Endometrial microvascular endothelial cells (primary cell): ENCODE measurements around the gene CLCN6. TPM values are rescaled to one million over a fixed set of nuclear protein-coding genes. Genes with fewer than 3 reads are reported as not detected.

ENCODE experiments used
- in situ Hi-C: cut with HindIII; loops from 2 replicates; pipeline ENCODE4 v1.10.0; 2017; ENCODE audit warnings: low sequenced_read_pairs, low pct_unique_long_range_greater_than_20kb; ENCODE audit errors: inconsistent ontology term
- total RNA-seq: library from RNA; depleted of rRNA; stranded (reverse); fragments of >200 nt; gene quantifications from one replicate; pipeline ENCODE4 v1.2.3, GENCODE V29; 2015; ENCODE audit errors: inconsistent ontology term

CLCN6 gene
- total RNA-seq, 1 donor from 2014 or later: 4.5 TPM

DNA sequence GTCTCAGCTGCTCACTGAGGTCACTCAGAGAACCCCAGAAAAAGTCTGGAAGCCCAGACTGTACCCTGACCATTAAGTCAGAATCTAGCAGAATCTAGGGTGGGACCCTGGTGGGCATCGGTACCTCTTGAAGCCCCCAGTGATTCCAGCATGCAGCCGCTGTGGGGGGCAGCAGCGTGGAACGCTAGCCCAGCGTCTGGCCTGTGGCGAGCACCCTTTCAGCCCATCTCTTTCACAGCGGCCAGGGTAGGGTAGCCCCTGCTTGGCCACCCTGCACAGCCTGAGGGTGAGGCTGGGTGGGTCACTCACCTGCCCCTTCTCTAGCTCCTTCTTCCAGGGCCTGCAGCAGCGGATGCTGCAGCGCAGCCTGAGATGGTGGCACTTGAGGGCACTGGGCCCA lies 27.7 kb upstream of the CLCN6 start:
- in situ Hi-C loops: no loop called here

DNA sequence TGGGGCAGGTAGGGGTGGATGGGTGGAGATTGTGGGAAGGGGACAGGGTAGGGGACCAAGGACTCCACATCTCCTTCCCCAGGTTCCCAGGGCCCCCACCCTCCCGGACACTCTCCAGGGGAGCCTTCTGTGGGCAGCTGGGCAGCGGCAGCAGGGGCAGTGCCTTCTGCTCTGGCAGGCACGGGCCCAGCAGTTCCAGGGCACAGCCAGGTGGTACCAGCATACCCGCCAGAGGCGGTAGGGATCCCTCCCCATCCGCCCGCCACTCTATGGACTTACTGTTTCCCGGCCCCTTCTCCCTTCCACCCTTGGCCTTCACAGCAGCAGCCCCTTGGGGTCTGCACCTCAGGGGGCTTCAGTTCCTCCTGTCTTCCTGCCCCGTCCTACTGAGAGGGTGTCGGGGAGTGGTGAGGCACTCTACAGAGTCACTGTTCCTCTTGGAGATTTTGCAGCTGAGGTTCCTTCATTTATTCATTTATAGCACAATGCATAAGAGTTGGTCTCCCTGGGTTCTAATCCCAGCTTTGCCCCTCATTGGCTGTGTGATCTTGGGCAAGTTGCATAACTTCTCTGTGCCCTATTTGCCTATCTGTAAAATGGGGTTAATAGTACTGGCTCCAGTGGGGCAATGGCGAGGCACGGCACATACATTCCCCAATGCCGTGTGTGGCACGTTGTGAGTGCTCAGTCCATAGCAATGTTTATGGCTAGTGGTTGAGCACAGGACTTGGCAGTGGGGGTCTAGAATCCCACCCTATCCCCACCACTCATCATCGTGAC lies 27.0 kb upstream of the CLCN6 start:
- in situ Hi-C loops: no loop called here

- in situ Hi-C loops: no loop called here
These were observed 26.1 kb upstream of the CLCN6 start for GRCh38 chr1:11779715-11780379.

- in situ Hi-C loops: no loop called here
These were observed 25.4 kb upstream of the CLCN6 start for GRCh38 chr1:11780380-11781147.

GRCh38 chr1:11781297-11781696 lies 24.7 kb upstream of the CLCN6 start:
- in situ Hi-C loops: no loop called here

DNA sequence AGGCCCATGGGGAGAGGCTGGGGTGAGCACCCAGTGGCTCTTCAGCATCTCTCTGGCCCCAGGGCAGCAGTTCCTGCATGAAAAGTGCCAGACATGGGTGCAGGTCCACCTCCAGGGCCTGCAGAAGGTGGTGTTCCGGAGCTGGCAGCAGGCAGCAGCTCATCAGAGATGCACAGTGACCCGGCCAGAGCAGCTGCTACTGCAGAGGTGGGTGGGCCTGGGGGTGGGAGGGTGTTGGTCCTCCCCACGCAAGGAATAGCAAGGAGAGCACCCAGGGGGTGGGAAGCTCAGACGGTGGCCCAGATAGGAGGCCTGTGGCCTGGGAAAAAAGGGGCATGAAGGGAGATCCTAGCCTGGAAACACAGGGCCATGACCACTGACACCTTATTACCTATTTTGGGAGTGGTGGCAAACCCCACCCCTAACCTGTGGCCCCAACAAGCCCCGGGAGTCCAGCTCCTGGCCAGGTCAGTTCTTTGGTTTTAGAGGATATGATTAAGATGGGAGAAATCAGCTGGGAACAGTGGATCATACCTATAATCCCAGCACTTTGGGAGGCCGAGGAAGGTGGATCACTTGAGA lies 23.8 kb upstream of the CLCN6 start:
- in situ Hi-C loops: no loop called here

DNA sequence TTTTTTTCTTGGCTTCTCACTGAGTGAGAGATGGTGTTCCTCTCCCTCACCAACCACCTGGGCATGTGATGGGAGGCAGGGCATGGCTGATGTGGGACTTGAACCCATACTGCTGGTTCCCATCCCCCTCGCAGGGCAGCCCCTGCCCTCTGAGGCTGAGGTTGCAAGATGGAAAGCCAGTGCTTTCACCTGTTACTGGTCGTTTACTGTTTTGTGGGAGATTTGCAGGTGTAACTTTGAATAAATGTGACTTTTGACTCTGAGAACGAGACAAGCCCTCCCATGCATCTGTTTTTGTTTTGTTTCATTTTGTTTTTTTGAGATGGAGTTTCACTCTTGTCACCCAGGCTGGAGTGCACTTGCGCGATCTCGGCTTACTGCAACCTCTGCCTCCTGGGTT lies 22.4 kb upstream of the CLCN6 start:
- in situ Hi-C loops: no loop called here

DNA sequence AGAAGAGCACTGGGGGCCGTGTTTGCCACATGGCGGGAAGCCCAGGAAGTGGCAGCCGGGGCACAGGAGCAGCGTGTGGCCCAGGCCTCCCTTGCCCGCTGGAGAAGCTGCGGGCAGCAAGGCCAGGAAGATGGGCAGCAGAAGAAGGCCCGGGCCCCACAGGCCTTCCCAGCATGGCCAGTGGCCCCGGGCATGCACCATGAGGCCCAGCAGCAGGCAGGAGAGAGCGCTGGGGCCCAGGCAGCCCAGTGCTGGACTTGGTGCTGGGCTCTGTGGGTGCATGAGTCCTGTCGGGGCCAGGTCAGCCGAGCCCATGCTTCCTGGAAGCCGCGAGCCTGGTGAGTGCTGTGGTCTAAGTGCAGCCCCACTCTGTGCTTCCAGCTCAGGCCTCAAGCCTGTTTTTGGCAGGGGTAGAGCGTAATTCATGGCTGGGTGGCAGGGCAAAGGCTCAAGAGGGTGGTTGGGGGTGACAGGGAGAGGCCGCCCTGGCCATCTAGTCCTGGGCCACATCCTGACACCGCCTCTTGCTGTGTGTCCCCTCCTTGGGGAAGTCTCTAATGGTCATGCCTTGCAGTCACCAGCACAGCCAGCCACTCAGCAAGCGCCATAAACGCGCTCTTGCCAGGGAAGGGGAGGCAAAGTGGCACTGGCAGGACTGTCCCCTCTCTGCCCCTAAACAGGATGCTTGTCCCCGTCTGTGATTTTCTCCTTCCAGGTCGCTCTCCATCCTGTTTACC lies 21.6 kb upstream of the CLCN6 start:
- in situ Hi-C loops: no loop called here

GRCh38 chr1:11784993-11785769 lies 20.8 kb upstream of the CLCN6 start:
- in situ Hi-C loops: no loop called here

DNA sequence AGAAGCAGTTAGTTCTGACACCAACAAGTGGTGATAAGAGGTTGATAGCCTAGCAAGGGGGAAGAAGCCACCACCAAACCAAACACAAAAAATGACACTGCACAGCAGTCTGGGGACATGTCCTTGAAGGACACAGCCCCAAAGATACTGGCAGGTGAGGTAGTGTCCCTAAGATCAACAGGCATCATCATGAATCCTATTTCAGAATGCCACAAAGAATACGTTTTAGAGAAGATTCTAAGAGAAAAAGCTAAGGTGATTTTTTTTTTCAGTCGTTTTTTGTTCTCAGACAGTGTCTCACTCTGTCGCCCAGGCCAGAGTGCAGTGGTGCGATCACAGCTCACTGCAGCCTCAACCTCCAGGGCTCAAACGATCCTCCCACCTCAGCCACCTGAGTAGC lies 19.8 kb upstream of the CLCN6 start:
- in situ Hi-C loops: no loop called here

DNA sequence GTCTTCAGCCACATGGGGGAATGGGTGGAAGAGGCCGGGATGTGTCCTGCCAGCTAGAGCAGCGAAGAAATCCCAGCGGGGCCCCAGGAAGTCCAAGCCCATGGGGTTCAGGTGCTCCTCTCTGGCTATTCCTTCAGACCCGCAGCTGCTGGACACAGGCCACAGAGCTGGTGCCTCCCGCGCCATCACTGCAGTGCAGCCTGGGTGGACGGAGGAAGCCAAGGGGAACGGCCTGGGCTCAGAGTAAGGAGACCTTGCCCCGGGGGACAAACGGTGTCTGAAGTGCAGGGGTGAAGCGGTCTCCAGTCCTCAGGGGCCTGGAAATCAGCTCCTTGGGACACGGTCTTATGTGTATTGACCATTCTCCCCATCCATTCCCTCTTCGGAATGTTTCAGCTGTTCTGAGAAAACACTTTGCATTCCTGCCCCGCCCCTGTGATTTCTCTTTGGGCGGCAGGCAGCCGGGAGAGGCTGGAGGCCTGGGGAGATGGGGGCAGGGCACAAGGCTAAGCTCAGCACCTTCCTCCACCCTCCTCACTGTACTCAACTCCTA lies 18.7 kb upstream of the CLCN6 start:
- in situ Hi-C loops: no loop called here

DNA sequence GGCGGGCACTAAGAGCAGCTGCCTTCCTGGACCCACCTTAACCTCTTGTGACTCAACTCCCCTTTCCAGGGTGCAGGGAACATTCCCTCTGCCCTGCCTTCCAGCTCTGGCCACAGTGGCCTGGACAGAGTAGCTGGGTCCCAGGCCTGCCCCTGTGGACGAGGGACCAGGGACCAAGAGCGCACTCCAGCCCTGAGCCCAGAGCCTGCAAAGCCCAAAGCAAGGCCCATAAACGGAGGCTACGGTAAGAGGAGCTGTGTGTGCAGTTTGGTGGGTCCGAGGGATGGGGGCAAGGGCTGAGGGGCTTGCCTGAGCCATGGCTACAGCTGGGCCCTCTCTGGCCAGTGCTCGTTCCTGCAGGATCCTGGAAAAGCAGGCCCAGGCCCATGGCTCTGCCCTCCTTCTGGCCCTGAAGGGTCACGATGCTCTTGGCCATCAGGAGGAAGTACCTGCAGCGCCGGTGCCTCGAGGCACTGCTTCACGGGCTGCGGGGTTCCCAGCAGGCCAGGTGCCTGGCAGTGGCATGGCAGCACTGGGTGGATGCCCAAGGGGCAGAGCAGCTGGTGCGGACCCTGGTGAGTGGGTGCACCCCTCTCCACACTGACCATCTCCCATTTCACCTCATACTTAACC lies 18.1 kb upstream of the CLCN6 start:
- in situ Hi-C loops: no loop called here

DNA sequence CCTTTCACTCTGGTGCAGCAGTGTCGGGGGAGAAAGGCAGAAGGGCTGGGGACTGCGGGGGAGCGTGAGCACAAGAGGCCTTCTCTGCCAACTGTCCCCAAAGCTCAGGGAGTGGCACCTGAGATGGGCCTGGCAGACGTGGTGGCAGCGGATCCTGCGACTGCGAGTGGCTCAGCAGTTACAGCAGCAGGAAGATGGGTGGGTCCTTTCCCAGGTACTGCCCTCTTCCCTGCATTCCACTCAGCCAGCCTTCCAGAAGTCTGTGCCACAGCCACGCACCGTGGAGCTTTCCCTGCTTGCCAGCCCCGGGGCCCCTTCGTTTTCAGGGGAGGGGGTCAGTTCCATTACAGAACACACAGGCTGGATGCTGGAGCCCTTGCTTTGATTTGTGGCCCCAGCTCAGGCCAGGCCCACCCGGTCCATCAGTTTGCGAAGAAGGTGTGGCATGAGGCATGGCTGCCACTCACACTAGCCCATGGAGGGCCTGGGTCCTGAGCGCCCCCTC lies 17.4 kb upstream of the CLCN6 start:
- in situ Hi-C loops: no loop called here

GRCh38 chr1:11789126-11790067 lies 16.6 kb upstream of the CLCN6 start:
- in situ Hi-C loops: no loop called here

DNA sequence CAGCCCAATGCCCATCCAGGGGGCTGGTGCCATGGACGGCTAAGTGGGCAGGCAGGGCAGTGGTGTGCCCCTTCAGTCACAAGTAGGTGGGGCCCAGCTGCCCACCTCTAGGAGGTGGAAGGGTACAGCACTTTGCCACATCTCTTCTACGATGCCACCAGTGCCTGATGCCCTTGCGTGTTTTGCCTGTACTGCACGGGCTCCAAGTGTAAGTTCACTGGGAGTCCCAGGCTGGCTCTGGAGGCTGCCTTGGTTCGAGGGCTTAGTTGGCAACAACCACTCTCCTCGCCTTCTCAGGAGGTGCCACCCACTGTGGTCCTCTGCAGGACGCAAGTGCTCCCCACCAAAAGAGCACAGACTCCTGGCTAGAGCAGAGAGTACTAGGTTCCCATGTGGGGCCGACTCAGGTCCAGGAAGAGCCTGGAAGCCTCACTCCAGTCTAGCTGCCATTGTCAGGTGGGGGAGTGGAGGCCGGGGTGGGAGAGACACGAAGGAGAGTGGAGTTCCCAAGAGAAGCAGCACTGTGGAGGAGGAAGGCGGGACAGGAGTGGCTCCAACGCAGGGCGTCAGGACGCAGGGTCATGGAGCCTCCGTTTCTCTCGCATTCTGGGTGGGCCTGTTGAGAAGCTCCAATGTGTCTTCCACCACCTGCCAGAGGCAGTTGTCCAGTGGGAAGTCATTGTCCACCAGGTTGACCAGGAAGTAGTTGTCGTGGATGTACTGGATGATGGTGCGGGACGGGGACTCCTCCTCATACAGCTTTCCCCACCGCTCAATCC lies 15.7 kb upstream of the CLCN6 start:
- in situ Hi-C loops: no loop called here
